RWPE1 (cell line): Measurements from ENCODE around the gene CHRNG.

Experiments
- CTCF ChIA-PET: fragments of 350-600 bp; sonication (Branson Sonifier 250); formaldehyde crosslinking; extraction: SDS; loops from one replicate; lab custom pipeline; 2021; lab: Yijun Ruan, JAX
- POLR2A ChIA-PET: fragments of 400-600 bp; formaldehyde crosslinking; extraction: SDS; loops from one replicate; lab custom pipeline; 2020; ENCODE audit warnings: antibody characterized with exemption; ENCODE audit not compliant: low non-redundant PET; lab: Yijun Ruan, JAX
- DNase-seq: peaks from one replicate; pipeline ENCODE4 v3.0.0; 2012; ENCODE audit warnings: low spot score
- H3K27ac ChIP-seq: fragments of 450-650 bp; 2 replicates; pipeline ENCODE4 v1.5.1; 2017
- CTCF ChIP-seq: fragments of 450-650 bp; conservative IDR thresholded peaks from 2 replicates; pipeline ENCODE4 v1.5.1; 2017; ENCODE audit warnings: low read depth, mild to moderate bottlenecking

The CHRNG gene

GRCh38 chr2:232515639-232516038 lies 23.9 kb upstream of the CHRNG start:
- TF ChIP-seq CTCF = no peak
- no peak for DNase-seq
- CTCF ChIA-PET = interaction anchor here (0.5 kb wide), 1 partner anchor 15 kb away, joined by 3 read pairs; no protein-coding TSS in a partner anchor
- H3K27ac ChIP-seq = no peak overlapping the region
- POLR2A ChIA-PET = no interaction called here

GRCh38 chr2:232516551-232516950 lies 22.9 kb upstream of the CHRNG start:
- CTCF ChIA-PET = no interaction called here
- no peak for DNase-seq
- no peak for TF ChIP-seq CTCF
- H3K27ac ChIP-seq = no peak overlapping the region
- POLR2A ChIA-PET = no interaction called here

- no peak overlapping the region for H3K27ac ChIP-seq
- DNase-seq = no peak
- TF ChIP-seq CTCF = no peak
- ChIA-PET POLR2A (no interaction called here), CTCF (interaction anchor here (0.6 kb wide), 1 partner anchor 637 kb away, joined by 5 read pairs; no protein-coding TSS in a partner anchor)
These were observed 20.6 kb upstream of the CHRNG start for GRCh38 chr2:232518844-232519243.

- ChIA-PET POLR2A (no interaction called here), CTCF (interaction anchor here (0.6 to 0.8 kb wide), 2 partner anchors 80 to 83 kb away, joined by 3 to 4 read pairs; no protein-coding TSS in a partner anchor)
- DNase-seq = no peak
- TF ChIP-seq CTCF = no peak
- H3K27ac ChIP-seq = no peak within 1 kb of the TSS
These were observed 19.7 kb upstream of the CHRNG start, which contains the start of gene PRSS56 for GRCh38 chr2:232519581-232520438. PRSS56 (plus strand) TSS chr2:232520388; CDS start chr2:232520599, 211 bp downstream.

- DNase-seq = no peak
- TF ChIP-seq CTCF = no peak
- POLR2A ChIA-PET = no interaction called here
- CTCF ChIA-PET = interaction anchor here (0.6 to 2.4 kb wide), 4 partner anchors 10 to 134 kb away, joined by 3 to 9 read pairs (median 4); no protein-coding TSS in a partner anchor
- H3K27ac ChIP-seq = no peak overlapping the region
These were observed 19.0 kb upstream of the CHRNG start for GRCh38 chr2:232520489-232520888.

- no peak for TF ChIP-seq CTCF
- ChIA-PET POLR2A (no interaction called here), CTCF (interaction anchor here (0.6 to 3.2 kb wide), 5 partner anchors 9 to 133 kb away, joined by 3 to 24 read pairs (median 9); no protein-coding TSS in a partner anchor)
- no peak overlapping the region for H3K27ac ChIP-seq
- no peak for DNase-seq
These were observed 18.4 kb upstream of the CHRNG start for GRCh38 chr2:232521098-232521497.
